Parathyroid adenoma (tissue), 2 donors: ENCODE measurements around the gene SULT2A1.

Experiments
- H2AFZ ChIP-seq: fragments of 300-600 bp; sonication (generic); one replicate; pipeline ENCODE4 v1.7.0; 2017; ENCODE audit warnings: antibody characterized with exemption, mild to moderate bottlenecking
- H3K27ac ChIP-seq: fragments of 300-600 bp; sonication (generic); one replicate; pipeline ENCODE4 v1.7.0; 2017
- H3K27me3 ChIP-seq: fragments of 300-600 bp; sonication (generic); one replicate; pipeline ENCODE4 v1.7.0; 2017; ENCODE audit warnings: low read length; ENCODE audit not compliant: control insufficient read depth, insufficient read depth
- H3K36me3 ChIP-seq: fragments of 300-600 bp; sonication (generic); one replicate; pipeline ENCODE4 v1.7.0; 2017; ENCODE audit warnings: low read length; ENCODE audit not compliant: control insufficient read depth, insufficient read depth
- H3K4me1 ChIP-seq: fragments of 300-600 bp; sonication (generic); one replicate; pipeline ENCODE4 v1.7.0; 2017; ENCODE audit warnings: control low read depth
- H3K4me2 ChIP-seq: fragments of 300-600 bp; sonication (generic); one replicate; pipeline ENCODE4 v1.7.0; 2017; ENCODE audit warnings: low read length
- H3K4me3 ChIP-seq: fragments of 300-600 bp; sonication (generic); one replicate; pipeline ENCODE4 v1.7.0; 2017; ENCODE audit warnings: low read depth, low read length
- H3K79me2 ChIP-seq: fragments of 300-600 bp; sonication (generic); one replicate; pipeline ENCODE4 v1.7.0; 2017; ENCODE audit warnings: control low read depth
- H3K9ac ChIP-seq: fragments of 300-600 bp; sonication (generic); one replicate; pipeline ENCODE4 v1.7.0; 2017; ENCODE audit warnings: mild to moderate bottlenecking
- H3K9me3 ChIP-seq: fragments of 300-600 bp; sonication (generic); one replicate; pipeline ENCODE4 v1.7.0; 2017; ENCODE audit warnings: low read length; ENCODE audit not compliant: control insufficient read depth
- TF ChIP-seq, protein P1 (sequence below): fragments of 300-600 bp; sonication (generic); IDR thresholded peaks from one replicate; pipeline ENCODE4 v1.7.0; 2017; ENCODE audit warnings: antibody characterized with exemption, mild to moderate bottlenecking
- donor health status: primary hyperparathyroidism.

The SULT2A1 gene

DNA sequence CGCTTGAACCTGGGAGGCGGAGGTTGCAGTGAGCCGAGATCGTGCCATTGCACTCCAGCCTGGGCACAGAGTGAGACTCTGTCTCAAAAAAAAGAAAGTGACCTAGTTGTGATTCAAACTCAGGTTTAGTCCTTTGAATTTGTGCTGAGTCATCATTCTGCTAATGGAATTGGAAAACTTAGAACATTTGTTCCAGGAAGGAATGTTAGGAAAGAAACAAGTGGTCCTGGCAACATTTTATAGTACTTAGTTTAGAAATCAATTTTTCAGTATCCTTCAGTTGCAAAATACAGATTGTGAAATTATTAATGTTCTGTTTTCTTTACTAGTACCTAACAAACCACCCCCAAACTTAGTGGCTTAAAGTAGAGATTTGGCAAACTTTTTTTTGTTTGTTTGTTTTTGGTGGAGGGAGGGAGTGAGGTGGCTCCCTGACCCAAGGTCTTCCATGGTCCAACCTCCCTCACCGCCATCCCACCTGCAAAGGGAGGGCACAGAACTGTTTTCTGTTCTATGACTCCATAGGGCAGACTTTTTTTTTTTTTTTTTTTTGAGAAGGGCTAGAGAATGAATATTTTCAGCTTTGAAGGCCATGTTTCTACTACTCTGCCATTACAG is 9.2 kb upstream of the SULT2A1 start:
- no peak overlapping the region for H3K9ac ChIP-seq
- H3K27me3 ChIP-seq, result no peaks in the 10 kb centered on the region
- H3K4me1 ChIP-seq, result peaks cover 30% of the 10 kb centered on the region
- no peak overlapping the region for H3K4me2 ChIP-seq
- H2AFZ ChIP-seq, result no peak overlapping the region
- no peaks in the 10 kb centered on the region for H3K9me3 ChIP-seq
- TF ChIP-seq, protein P1, sequence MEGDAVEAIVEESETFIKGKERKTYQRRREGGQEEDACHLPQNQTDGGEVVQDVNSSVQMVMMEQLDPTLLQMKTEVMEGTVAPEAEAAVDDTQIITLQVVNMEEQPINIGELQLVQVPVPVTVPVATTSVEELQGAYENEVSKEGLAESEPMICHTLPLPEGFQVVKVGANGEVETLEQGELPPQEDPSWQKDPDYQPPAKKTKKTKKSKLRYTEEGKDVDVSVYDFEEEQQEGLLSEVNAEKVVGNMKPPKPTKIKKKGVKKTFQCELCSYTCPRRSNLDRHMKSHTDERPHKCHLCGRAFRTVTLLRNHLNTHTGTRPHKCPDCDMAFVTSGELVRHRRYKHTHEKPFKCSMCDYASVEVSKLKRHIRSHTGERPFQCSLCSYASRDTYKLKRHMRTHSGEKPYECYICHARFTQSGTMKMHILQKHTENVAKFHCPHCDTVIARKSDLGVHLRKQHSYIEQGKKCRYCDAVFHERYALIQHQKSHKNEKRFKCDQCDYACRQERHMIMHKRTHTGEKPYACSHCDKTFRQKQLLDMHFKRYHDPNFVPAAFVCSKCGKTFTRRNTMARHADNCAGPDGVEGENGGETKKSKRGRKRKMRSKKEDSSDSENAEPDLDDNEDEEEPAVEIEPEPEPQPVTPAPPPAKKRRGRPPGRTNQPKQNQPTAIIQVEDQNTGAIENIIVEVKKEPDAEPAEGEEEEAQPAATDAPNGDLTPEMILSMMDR, result no peak
- H3K27ac ChIP-seq, result no peak overlapping the region
- no peaks in the 10 kb centered on the region for H3K36me3 ChIP-seq
- H3K4me3 ChIP-seq, result no peak overlapping the region
- no peaks in the 10 kb centered on the region for H3K79me2 ChIP-seq

DNA sequence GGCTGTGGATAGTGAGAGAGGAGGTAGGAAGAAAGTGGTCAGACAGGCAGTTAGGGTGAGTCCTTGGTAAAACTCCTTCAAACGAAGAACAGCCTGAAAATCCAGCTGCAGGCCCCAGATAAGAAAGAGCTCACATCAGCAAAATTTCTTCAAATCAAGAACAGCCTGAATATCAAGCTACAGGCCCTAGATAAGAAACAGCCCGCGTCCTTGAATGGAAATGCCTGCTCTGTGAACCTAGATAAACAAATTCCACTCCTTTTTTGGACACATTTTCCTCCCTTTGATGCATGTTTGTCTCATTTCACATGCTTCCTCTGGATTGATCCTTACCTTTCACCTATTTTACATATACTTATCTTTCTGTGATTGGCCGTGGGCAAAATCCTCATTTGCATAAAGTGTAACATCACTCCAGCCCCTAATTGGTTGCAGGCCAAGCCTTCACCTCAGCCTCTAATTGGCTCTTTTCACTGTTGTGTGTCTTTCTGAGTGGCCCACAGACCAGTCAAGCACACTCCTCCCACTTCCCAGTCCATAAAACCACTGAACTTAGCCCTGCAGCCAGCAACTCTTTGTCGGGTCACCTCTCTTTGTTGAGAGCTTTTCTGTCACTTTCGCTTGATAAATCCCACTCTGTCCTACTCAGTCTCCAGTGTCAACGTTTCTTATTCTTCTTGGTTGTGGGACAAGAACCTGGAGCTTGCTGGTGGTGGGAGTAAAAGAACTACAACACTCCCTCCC is 6.0 kb upstream of the SULT2A1 start:
- H3K4me1 ChIP-seq, result peaks cover 39% of the 10 kb centered on the region
- H3K79me2 ChIP-seq, result no peaks in the 10 kb centered on the region
- peak overlapping the region; percentile 59 for H3K4me2 ChIP-seq
- H2AFZ ChIP-seq, result peak overlapping the region; percentile 56
- no peaks in the 10 kb centered on the region for H3K9me3 ChIP-seq
- no peaks in the 10 kb centered on the region for H3K36me3 ChIP-seq
- H3K4me3 ChIP-seq, result peak overlapping the region; percentile 28
- peak overlapping the region; percentile 100 for H3K27ac ChIP-seq
- H3K27me3 ChIP-seq, result no peaks in the 10 kb centered on the region
- H3K9ac ChIP-seq, result peak overlapping the region; percentile 49
- TF ChIP-seq, protein P1, result no peak

DNA sequence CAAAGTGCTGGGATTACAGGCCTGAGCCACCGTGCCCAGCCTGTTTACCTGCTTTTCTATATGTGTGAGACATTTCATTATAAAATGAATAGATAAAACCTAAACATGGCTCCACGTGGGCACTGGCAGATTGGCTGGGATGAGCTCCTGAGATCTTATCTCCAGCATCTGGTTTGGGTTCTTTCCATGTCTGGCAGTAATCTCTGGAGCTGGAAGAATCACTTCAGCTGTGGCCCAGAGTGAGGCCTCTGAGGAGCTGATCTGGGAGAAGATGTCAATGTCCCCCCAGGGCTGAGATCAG is 5.5 kb upstream of the SULT2A1 start:
- H2AFZ ChIP-seq, result peak overlapping the region; percentile 56
- no peaks in the 10 kb centered on the region for H3K9me3 ChIP-seq
- TF ChIP-seq, protein P1, result no peak
- peak overlapping the region; percentile 49 for H3K9ac ChIP-seq
- peak overlapping the region; percentile 48 for H3K4me2 ChIP-seq
- H3K27me3 ChIP-seq, result no peaks in the 10 kb centered on the region
- peak overlapping the region; percentile 100 for H3K27ac ChIP-seq
- no peaks in the 10 kb centered on the region for H3K79me2 ChIP-seq
- no peaks in the 10 kb centered on the region for H3K36me3 ChIP-seq
- H3K4me1 ChIP-seq, result peaks cover 39% of the 10 kb centered on the region
- peak overlapping the region; percentile 4 for H3K4me3 ChIP-seq

DNA sequence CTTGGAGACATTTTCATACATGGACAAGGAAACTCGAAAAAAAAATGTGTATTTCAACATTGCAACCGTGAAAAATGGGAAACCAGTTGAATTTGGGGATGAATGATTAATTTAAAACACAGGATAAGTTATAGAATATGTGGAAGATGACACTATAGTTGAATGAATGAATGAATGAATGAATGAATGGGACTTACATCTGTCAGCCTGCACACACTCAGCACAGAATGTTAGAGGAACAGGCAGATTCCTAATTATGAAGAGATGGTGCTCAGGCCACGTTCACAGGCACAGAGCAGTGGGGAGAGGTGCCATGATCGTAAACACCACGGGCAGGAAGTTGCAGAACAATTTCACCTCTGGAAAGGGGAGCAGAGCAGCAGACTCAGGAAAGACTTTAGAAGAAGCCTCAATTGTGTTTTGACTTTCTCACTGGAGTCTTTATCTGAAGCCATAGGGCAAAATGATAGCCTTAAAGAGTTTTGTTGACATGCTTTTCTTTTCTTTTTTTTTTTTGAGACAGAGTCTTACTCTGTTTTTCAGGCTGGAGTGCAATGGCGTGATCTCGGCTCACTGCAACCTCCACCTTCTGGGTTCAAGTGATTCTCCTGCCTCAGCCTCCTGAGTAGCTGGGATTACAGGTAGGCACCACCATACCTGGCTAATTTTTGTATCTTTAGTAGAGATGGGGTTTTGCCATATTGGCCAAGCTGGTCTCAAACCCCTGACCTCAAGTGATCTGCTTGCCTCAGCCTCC is 4.9 kb upstream of the SULT2A1 start:
- H3K4me2 ChIP-seq, result peak overlapping the region; percentile 48

More for the DNA sequence above, 4.9 kb upstream of the SULT2A1 start:
- H3K9me3 ChIP-seq, result no peaks in the 10 kb centered on the region
- H3K4me3 ChIP-seq, result peak overlapping the region; percentile 4
- H3K79me2 ChIP-seq, result no peaks in the 10 kb centered on the region
- peaks cover 38% of the 10 kb centered on the region for H3K4me1 ChIP-seq
- H3K27me3 ChIP-seq, result no peaks in the 10 kb centered on the region
- peak overlapping the region; percentile 100 for H3K27ac ChIP-seq
- peak overlapping the region; percentile 56 for H2AFZ ChIP-seq
- H3K36me3 ChIP-seq, result no peaks in the 10 kb centered on the region
- TF ChIP-seq, protein P1, result no peak
- peak overlapping the region; percentile 49 for H3K9ac ChIP-seq
